ENCODE measurements around the gene SPON1.

GRCh38 chr11:14248580-14248981, 286.1 kb downstream of the SPON1 start:
- TF ChIP-seq EZH2 (IDR thresholded peaks at IDR 0.05; ENCODE audit: insufficient read depth, poor library complexity, severe bottlenecking) (no peak), EZH2phosphoT487 (IDR thresholded peaks at IDR 0.05; ENCODE audit: insufficient read depth, low read depth) (no peak)

Measured in GM23248 (cell line).